HK-2 (cell line): ENCODE data around the gene ALK.
"Not testable (repeated sequence)": the region's sequence is repeated elsewhere in the genome, so short reads cannot be mapped to it uniquely, and the experiment has no call there.

Source experiments
- DNase-seq: peaks from one replicate; pipeline ENCODE4 v3.0.0-alpha.2; 2018; ENCODE audit not compliant: unreplicated experiment

Gene ALK

DNA sequence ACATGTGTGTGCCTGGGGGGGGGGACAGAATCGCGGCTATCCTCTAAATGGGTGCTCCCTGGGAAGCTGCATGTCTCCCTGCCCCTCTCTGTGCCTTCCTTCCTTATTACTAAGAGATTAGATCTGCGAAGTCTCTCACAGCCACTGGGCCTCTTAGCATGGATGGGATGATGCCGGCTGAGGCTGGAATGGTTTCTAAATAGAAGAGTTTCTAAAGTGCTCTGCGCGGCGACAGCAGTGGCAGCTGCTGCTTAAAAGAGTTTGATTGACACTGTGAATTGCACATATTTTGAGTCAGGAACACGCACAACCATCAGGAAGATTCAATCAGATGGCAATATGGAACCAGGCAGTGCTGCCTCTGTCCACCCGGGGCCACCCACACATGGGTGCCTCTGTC lies 642.4 kb downstream of the ALK start:
- no peak for DNase-seq

DNA sequence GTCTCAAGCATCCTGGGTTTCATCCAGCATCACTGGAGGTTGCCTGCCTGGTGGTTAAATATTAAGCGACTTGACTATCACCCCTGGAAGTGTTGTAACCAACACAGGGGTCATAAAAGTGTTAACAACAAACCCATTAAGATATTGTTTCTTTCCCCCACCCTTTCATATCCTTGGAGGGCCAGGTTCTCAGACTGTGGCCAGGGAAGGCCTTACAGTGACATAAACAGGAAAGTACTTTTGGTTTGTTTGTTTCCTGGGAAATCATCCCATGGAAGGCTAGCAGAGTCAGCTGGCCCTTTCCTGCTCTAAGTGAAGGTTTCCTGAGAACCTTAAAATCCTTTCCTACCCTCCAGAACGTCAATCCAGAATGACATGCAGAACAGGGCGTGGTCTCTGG lies 645.2 kb downstream of the ALK start:
- DNase-seq: no peak

GRCh38 chr2:29275186-29275585 lies 646.2 kb downstream of the ALK start:
- DNase-seq: no peak

GRCh38 chr2:29273685-29274611 lies 647.4 kb downstream of the ALK start:
- DNase-seq: no peak

GRCh38 chr2:29273004-29273684 lies 648.2 kb downstream of the ALK start:
- no peak for DNase-seq

DNA sequence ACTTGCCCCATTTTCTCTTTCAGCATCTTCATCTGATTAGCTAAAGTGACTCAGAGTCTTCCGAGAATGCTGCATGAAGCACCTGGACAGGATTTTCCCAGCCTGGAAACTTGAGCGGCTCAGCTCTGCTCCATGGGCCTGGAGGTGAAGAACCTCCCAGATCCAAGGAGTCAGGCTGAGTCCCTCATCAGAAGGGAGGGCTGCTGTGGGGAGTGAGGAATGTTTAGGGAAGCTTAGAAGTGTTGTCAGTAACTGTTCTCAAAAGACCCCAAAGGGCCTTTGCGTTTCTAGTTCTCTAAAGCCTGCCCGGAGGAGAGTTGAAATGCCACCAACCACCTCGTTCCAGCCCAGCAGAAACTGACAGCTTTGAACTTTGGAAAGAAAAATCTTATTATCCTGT lies 649.1 kb downstream of the ALK start:
- DNase-seq: no peak

DNA sequence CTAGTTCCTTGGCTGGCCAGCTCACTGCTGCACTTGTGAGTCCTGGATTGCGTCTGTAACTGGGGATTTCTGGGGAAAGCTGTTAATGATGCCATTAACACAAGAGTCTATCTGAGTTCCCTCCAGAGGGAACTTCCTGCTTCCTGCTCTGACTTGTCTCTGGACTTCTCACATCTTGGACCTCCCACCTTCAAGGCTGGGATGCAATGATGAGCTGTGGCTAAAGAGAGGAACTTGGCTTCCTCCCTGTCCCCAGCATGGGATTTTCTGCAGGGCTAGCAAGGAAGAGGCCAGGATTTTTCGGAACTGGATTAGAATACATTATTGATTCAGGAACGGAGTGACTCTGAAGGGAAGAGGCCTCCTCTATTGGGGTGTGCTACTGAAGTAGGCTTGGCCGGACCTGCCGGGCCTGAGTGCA lies 650.7 kb downstream of the ALK start:
- no peak for DNase-seq

GRCh38 chr2:29269765-29270109 lies 651.6 kb downstream of the ALK start:
- no peak for DNase-seq

DNA sequence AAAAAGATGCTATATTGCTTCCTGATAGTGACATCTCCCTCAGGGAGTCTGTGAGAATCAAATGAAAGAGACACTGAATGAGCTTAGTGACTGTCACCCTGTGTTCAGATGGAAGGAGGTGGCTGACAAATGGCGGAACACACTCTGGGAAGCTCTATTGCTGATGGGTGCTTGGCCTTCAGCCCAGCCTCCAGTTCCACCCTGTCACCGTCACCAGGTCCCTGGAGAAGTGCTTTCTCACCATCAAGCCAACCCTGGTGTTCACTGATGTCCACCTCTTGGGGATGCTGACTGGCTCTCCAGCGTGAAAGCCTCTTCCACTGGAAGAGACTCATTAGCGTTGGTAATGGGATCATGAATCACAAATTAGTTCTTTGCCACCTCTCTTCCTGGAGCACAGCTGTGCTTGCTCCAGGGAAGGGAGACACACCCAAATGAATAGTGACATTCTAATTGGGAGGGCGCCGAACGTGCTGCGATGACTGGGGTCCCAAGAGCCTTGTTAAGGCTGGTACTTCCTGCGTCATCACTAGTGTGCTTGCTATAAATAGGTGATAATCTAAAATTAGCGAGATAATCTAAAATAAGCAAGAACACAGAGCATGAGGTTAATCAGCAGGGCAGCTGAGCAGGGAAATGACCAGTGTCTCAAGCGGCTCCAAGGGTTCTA lies 652.2 kb downstream of the ALK start:
- no peak for DNase-seq

DNA sequence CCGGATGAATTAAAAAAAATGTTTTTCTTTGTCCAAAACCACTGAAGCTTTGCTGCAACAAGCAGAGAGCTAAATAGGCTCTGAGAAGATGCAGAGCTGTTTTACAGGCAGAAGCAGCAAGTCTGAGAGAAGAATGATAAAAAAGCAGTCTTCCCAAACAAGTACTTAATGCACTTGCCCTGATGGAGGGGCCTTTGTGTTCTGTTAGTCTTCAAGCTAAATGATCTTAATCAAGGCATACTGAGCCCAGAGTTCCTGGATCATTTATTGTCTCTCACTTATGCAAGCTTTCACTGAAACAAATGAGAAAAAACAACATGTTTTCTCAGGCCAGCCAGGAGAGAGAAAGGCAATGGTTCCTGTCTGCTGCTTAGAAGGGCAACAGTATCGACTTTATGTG lies 653.7 kb downstream of the ALK start:
- DNase-seq: no peak

DNA sequence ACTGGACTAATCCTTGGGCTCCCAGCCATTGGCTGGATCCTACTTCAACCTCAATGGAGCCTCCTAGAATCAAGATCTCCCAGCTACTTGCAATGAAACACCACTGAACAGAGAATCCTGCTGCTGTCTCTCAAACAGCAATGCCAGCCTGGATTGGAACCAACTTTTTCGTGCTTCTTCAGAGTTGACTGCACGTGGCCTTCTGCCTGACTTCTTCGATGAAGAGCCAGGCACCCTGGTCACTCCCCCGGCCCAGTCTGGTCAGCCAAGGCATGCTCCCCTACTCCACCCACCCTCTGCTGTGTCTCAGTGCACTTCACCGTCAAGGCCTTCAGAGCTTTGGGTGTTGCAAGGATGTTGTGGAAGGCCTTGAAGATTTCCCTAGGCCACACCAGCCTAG lies 657.5 kb downstream of the ALK start:
- no peak for DNase-seq

DNA sequence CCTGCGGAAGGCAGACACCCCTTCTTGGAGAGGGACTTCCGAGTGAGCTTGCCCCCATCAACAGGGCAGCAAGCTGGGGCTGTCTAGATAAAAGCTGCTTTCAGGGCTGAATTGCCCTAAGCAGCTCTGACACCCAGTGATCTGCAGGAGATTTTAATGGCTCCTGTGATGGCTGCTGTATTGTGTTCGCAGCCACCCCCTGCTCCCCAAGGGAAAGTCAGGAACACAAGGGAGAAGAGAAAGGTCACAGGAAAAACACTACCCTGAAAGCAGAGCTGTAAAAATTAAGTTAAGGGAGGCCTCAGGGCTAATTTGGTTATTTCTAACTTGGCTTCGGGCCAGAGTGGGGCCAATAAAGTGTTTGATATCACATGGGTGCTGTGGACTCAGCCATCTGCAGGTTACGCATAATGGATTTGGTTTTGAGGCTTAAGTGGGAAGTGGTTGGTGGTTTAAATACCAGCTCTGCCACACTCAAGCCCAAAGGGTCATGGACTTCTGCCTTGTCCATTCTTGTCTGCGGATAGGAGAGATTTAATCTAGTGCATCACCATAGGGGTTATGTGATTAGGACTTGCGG lies 658.6 kb downstream of the ALK start:
- no peak for DNase-seq

DNA sequence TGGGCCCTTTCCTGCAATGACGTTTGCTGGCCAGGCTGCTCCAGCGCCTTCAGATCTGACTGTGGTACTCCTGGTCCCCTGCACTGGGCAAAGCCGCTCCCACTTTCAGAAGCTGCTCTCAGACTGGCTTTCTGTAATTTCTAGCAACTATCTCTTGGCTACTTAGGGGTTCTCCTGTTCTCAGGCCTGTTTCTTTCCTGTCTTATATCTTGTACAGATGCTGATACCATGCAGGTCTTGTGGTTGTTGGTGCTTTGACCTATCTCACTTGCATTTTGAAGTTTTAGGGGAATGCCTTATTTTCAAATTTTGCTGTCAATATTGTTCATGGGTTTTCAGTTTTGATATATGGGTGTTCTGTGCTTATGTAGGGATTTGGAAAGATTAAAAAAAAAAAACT lies 660.4 kb downstream of the ALK start:
- DNase-seq: no peak

- DNase-seq: no peak
Observed at GRCh38 chr2:29260142-29260772, 661.1 kb downstream of the ALK start.

GRCh38 chr2:29259221-29259620 lies 662.2 kb downstream of the ALK start:
- DNase-seq: no peak

DNA sequence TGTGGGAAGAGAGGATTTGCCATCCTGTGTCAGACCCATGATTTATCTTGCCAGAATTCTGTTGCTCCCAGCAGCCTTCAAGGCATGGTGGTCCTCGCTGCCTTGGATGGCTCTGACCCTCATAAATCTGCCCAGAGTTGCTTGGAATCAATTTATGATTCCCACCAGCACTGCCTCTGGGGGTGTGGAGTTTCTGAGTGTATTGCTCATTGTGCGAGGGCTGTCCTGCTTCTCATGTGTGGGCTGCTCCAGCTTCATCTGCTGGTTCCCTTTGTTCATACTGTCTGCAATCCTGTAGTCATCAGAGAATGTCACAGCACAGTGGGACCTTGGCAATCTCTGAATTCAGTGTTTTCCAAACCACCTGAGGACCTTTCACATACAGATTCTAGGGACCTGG lies 666.4 kb downstream of the ALK start:
- DNase-seq: no peak

GRCh38 chr2:29253495-29254275 lies 667.7 kb downstream of the ALK start:
- not testable (repeated sequence) for DNase-seq

DNA sequence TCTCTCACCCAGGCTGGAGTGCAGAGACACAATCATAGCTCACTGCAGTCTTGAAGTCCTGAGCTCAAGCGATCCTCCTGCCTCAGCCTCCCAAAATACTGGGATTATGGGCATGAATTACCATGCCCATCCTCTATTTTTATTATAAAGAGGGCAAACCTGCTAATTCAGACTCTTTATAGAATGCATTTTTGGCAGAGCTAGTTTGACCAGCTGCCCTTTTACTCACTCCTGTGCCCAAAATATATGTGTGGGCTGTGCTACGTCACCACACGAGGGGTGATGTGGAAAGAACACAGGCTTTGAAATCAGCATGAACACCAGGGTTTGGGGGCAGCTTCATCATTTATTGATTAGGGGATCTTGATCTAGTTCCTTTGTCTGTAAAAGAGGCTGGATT lies 668.4 kb downstream of the ALK start:
- no peak for DNase-seq

DNA sequence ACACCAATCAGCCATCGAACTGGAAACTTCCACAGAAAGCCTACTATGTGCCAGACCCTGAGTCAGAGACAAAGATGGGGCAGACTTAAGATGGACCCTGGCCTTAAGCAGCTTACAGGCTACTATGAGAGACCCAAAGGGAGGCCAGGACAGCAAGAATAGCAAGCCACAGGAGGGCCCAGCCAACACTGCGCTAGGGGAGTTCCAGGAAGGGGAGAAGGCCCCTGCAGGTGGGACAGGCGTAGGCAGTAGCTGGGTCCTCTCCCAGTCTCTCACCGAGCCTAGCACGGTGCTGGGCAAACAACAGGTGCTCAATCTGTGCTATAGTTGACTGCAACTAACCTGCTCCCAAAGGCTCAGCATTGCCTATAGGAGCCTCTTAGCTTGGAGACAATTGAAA lies 670.0 kb downstream of the ALK start:
- no peak for DNase-seq

GRCh38 chr2:29250977-29251376 lies 670.4 kb downstream of the ALK start:
- no peak for DNase-seq

GRCh38 chr2:29249666-29250253 lies 671.6 kb downstream of the ALK start:
- no peak for DNase-seq
